GM21717 (cell line): Measurements from ENCODE around the gene PDZD8.

Experiments used
- ATAC-seq: cut with Tn5 transposase; IDR thresholded peaks from one replicate; pipeline ENCODE4 v1.9.1; 2021; ENCODE audit warnings: mild to moderate bottlenecking, moderate library complexity; ENCODE audit not compliant: unreplicated experiment

Gene PDZD8

GRCh38 chr10:117399341-117400196 lies 24.3 kb upstream of the PDZD8 start:
- no peak for ATAC-seq

- no peak for ATAC-seq
Observed at GRCh38 chr10:117398029-117398428, 22.8 kb upstream of the PDZD8 start.

- ATAC-seq, result no peak
Observed at GRCh38 chr10:117391436-117392205, 16.4 kb upstream of the PDZD8 start.

- no peak for ATAC-seq
Observed at GRCh38 chr10:117390420-117390819, 15.2 kb upstream of the PDZD8 start.

GRCh38 chr10:117386805-117387204 lies 11.6 kb upstream of the PDZD8 start:
- ATAC-seq, result no peak

GRCh38 chr10:117382861-117383260 lies 7.6 kb upstream of the PDZD8 start:
- ATAC-seq, result no peak

- ATAC-seq, result peak; percentile 41
Observed at GRCh38 chr10:117374506-117375359, 507 bp downstream of the PDZD8 start.

- ATAC-seq, result peak; percentile 21
Observed at GRCh38 chr10:117373823-117374505, 1.3 kb downstream of the PDZD8 start.

- ATAC-seq, result no peak
Observed at GRCh38 chr10:117370205-117370604, 5.0 kb downstream of the PDZD8 start.

GRCh38 chr10:117367718-117368117 lies 7.5 kb downstream of the PDZD8 start:
- no peak for ATAC-seq

GRCh38 chr10:117366741-117367140 lies 8.5 kb downstream of the PDZD8 start:
- no peak for ATAC-seq

- no peak for ATAC-seq
Observed at GRCh38 chr10:117365612-117366011, 9.6 kb downstream of the PDZD8 start.

- ATAC-seq, result no peak
Observed at GRCh38 chr10:117364110-117364960, 10.9 kb downstream of the PDZD8 start.

- ATAC-seq, result no peak
Observed at GRCh38 chr10:117363028-117363427, 12.2 kb downstream of the PDZD8 start.

- no peak for ATAC-seq
Observed at GRCh38 chr10:117362313-117362712, 12.9 kb downstream of the PDZD8 start.

GRCh38 chr10:117360994-117361667 lies 14.1 kb downstream of the PDZD8 start:
- no peak for ATAC-seq

GRCh38 chr10:117360016-117360415 lies 15.2 kb downstream of the PDZD8 start:
- ATAC-seq, result no peak

GRCh38 chr10:117355072-117355471 lies 20.2 kb downstream of the PDZD8 start:
- ATAC-seq, result no peak

- no peak for ATAC-seq
Observed at GRCh38 chr10:117353684-117354083, 21.6 kb downstream of the PDZD8 start.
